Measurements from ENCODE around the gene MFAP1. TPM values are rescaled to one million over a fixed set of nuclear protein-coding genes. Genes with fewer than 3 reads are reported as not detected.

MFAP1 gene
- 7.6 and 23.2 TPM in 2 replicates for total RNA-seq

GRCh38 chr15:43824302-43825246 lies at the start of gene MFAP1:
Gene MFAP1 (minus strand): TSS chr15:43824690. CDS start chr15:43824569, 121 bp downstream.

GRCh38 chr15:43826508-43827341 lies 2.2 kb upstream of the MFAP1 start, which contains the start of gene WDR76:
Gene WDR76 (plus strand): TSS chr15:43827002. CDS start chr15:43827033, 31 bp downstream.

GRCh38 chr15:43800286-43801141 lies 24.0 kb downstream of the MFAP1 start, which contains the start of gene HYPK:
Gene HYPK (plus strand): TSS chr15:43800599. CDS start chr15:43800623, 24 bp downstream.

GRCh38 chr15:43799945-43800285 lies 24.6 kb downstream of the MFAP1 start, which contains the start of gene SERINC4:
Gene SERINC4 (minus strand): TSS chr15:43800220. CDS start chr15:43799986, 234 bp downstream.

GRCh38 chr15:43791993-43792760 lies 32.3 kb downstream of the MFAP1 start, which contains the start of gene SERF2:
Gene SERF2 (plus strand): TSS chr15:43792320. CDS start chr15:43792377, 57 bp downstream.

GRCh38 chr15:43776718-43777266 lies 47.7 kb downstream of the MFAP1 start, which contains the start of gene ELL3:
Gene ELL3 (minus strand): TSS chr15:43776966. CDS start chr15:43776901, 65 bp downstream.

Other genes starting within 250 kb of the MFAP1 start
- 1.4 and 6.0 TPM in 2 replicates for gene PPIP5K1, start 234.5 kb downstream of the MFAP1 start, total RNA-seq
- not detected in 2 replicates for gene CKMT1B, start 230.7 kb downstream of the MFAP1 start, total RNA-seq
- not detected in 2 replicates for gene STRC, start 205.9 kb downstream of the MFAP1 start, total RNA-seq
- not detected in 2 replicates for gene CATSPER2, start 175.8 kb downstream of the MFAP1 start, total RNA-seq
- gene CKMT1A, start 130.8 kb downstream of the MFAP1 start, total RNA-seq, result not detected in 2 replicates
- 178 and 277 TPM in 2 replicates for gene PDIA3, start 78.3 kb downstream of the MFAP1 start, total RNA-seq
- gene ELL3, start 47.7 kb downstream of the MFAP1 start, total RNA-seq, result 0.85 and 3.7 TPM in 2 replicates
- 1,436 and 2,107 TPM in 2 replicates for gene SERF2, start 32.4 kb downstream of the MFAP1 start, total RNA-seq
- gene SERINC4, start 24.5 kb downstream of the MFAP1 start, total RNA-seq, result not detected in 2 replicates
- gene HYPK, start 24.1 kb downstream of the MFAP1 start, total RNA-seq, result 7.1 and 10.0 TPM in 2 replicates
- gene WDR76, start 2.3 kb upstream of the MFAP1 start, total RNA-seq, result 0.51 and 4.3 TPM in 2 replicates

Data from pericardium fibroblast (primary cell).